ENCODE measurements around the gene SEC31A. TPM values are rescaled to one million over a fixed set of nuclear protein-coding genes. Genes with fewer than 3 reads are reported as not detected.
A peak's percentile ranks its signal among the peaks of the same experiment; 100 is the strongest.

SEC31A gene
- polyA plus RNA-seq, 1 of the 3 experiments (the other 2 are of a cell fraction) = 147 TPM

DNA sequence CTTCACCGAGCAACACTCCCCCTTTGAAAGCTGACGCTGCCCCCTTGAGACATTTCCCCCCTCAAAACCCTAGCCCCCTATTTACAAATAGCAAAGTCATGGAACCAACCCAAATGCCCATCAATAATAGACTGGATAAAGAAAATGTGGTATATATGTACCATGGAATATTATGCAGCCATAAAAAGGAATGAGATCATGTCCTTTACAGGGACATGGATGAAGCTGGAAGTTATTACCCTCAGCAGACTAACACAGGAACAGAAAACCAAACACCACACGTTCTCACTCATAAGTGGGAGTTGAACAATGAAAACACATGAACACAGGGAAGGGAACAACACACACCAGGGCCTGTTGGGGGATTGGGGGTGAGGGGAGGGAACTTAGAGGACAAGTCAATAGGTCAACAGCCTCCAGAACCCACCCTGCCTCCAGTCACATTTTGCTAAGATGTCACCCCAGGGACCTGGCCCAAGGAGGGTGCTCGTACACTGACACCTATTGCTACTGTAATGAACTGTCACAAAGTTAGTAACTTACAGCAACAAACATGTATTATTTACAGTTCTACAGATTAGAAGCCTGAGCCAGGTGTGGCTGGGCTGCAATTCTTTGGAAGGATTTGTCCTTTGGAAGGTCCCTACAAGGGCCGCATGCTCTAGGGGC lies 113.0 kb downstream of the SEC31A start:
- H3K79me2 ChIP-seq (ENCODE audit: insufficient read depth) = peaks cover 69% of the 10 kb centered on the region
- DNase-seq = no peak

DNA sequence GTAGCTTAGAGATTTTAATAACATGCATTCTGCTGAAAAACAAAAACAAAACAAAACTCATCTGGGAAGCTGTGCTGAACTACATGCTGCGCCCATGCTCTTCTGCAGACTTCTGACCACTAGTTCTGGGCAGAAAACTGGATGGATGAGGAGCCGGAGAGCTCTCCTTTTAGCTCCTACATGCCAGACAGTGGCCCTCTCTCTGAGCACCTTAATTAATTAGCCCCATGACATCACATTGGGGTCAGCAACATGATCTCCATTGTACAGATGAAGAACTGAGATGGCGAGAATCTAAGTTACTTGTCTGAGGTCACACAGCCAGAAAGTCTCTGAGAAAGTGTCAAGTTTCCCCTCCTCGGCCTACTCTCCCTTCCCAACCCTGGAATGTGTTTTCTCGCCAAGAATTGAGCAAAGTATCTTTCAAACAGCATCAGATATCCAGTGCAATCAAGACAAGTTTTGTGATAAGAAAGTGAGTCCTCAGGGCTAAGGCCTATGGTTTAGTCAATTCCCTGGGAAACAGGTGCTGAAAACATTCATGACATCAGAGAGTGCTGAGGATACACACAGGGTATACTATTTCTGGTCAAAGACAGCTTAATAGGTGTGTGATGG lies 113.9 kb downstream of the SEC31A start:
- H3K4me2 ChIP-seq = no peak overlapping the region
- H3K9me3 ChIP-seq = no peaks in the 10 kb centered on the region
- peaks cover 0 to 5% of the 10 kb centered on the region in 2 experiments for H3K36me3 ChIP-seq (replicated peaks in 1 of 2; ENCODE audit: control insufficient read depth in 1 of 2, insufficient read depth in 2 of 2, low read length in 1 of 2)
- no peak overlapping the region for H3K4me3 ChIP-seq (ENCODE audit: low read depth in 2 of 2, low read length in 1 of 2)
- H3K27ac ChIP-seq (ENCODE audit: low read depth in 2 of 2, low read length in 1 of 2) = peak overlapping the region; percentile 24 to 31; a peak in 2 of 4 replicates
- H3K9me2 ChIP-seq = no peaks in the 10 kb centered on the region
- H3F3A ChIP-seq (replicated peaks; ENCODE audit: insufficient read depth) = no peaks in the 10 kb centered on the region
- DNase-seq = no peak
- peaks cover 67% of the 10 kb centered on the region for H3K79me2 ChIP-seq (ENCODE audit: insufficient read depth)
- peaks cover 18 to 25% of the 10 kb centered on the region in 2 experiments for H3K4me1 ChIP-seq (ENCODE audit: control insufficient read depth in 1 of 2, insufficient read depth in 2 of 2, low read depth in 1 of 2, low read length in 1 of 2)
- CTCF ChIA-PET = interaction anchor here (0.5 to 1.4 kb wide), 2 partner anchors 26 to 56 kb away, joined by 3 read pairs; no protein-coding TSS in a partner anchor
- H4K20me1 ChIP-seq (ENCODE audit: insufficient read depth) = no peaks in the 10 kb centered on the region; the same call in 1 of the 2 replicates
- H2AFZ ChIP-seq (ENCODE audit: low read depth) = no peak overlapping the region
- H3K27me3 ChIP-seq (ENCODE audit: insufficient read depth) = no peaks in the 10 kb centered on the region
- 63% methylated on average over 5 of the region's 5 CpGs for WGBS (ENCODE audit: low lambda C conversion rate)
- POLR2A ChIA-PET = no interaction called here
- no peak overlapping the region for H3K9ac ChIP-seq
- no peak for TF ChIP-seq CHD2 (IDR thresholded peaks at IDR 0.05; ENCODE audit: low read length, partially characterized antibody)
- TF ChIP-seq SIN3A (IDR thresholded peaks at IDR 0.05; ENCODE audit: borderline replicate concordance, low read depth, low read length) = no peak
- TF ChIP-seq, protein P1, sequence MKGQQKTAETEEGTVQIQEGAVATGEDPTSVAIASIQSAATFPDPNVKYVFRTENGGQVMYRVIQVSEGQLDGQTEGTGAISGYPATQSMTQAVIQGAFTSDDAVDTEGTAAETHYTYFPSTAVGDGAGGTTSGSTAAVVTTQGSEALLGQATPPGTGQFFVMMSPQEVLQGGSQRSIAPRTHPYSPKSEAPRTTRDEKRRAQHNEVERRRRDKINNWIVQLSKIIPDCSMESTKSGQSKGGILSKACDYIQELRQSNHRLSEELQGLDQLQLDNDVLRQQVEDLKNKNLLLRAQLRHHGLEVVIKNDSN (IDR thresholded peaks at IDR 0.05; ENCODE audit: borderline replicate concordance, low read depth) = no peak
- TF ChIP-seq RXRA (IDR thresholded peaks at IDR 0.05; ENCODE audit: borderline replicate concordance, low read depth) = no peak
- TF ChIP-seq EZH2phosphoT487 (IDR thresholded peaks at IDR 0.05; ENCODE audit: borderline replicate concordance, low read depth) = no peak
- TF ChIP-seq RAD21 (IDR thresholded peaks at IDR 0.05; ENCODE audit: low read length) = no peak
- no peak for TF ChIP-seq YY1 (IDR thresholded peaks at IDR 0.05; ENCODE audit: low read depth)
- no peak for TF ChIP-seq POLR2AphosphoS5 (IDR thresholded peaks at IDR 0.05; ENCODE audit: low read depth, low read length)
- TF ChIP-seq, protein P2, sequence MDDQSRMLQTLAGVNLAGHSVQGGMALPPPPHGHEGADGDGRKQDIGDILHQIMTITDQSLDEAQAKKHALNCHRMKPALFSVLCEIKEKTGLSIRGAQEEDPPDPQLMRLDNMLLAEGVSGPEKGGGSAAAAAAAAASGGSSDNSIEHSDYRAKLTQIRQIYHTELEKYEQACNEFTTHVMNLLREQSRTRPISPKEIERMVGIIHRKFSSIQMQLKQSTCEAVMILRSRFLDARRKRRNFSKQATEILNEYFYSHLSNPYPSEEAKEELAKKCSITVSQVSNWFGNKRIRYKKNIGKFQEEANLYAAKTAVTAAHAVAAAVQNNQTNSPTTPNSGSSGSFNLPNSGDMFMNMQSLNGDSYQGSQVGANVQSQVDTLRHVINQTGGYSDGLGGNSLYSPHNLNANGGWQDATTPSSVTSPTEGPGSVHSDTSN (IDR thresholded peaks at IDR 0.05) = 0 out of 2 replicates have a peak, but pooled peaks have one; percentile 27
- no peak for TF ChIP-seq GATA2 (CRISPR knock-in tag; IDR thresholded peaks at IDR 0.05)
- no peak for TF ChIP-seq ELF1 (IDR thresholded peaks at IDR 0.05)
- TF ChIP-seq TCF12 (IDR thresholded peaks at IDR 0.05) = peak; percentile 42

More for the DNA sequence above, 113.0 kb downstream of the SEC31A start:
- H3K36me3 ChIP-seq (replicated peaks in 1 of 2; ENCODE audit: control insufficient read depth in 1 of 2, insufficient read depth in 2 of 2, low read length in 1 of 2) = no peaks in the 10 kb centered on the region
- H3K9me2 ChIP-seq = no peaks in the 10 kb centered on the region
- no peak overlapping the region for H3K9ac ChIP-seq
- H4K20me1 ChIP-seq (ENCODE audit: insufficient read depth) = no peaks in the 10 kb centered on the region; the same call in 1 of the 2 replicates
- H3K4me1 ChIP-seq (ENCODE audit: control insufficient read depth in 1 of 2, insufficient read depth in 2 of 2, low read depth in 1 of 2, low read length in 1 of 2) = peaks cover 18 to 25% of the 10 kb centered on the region in 2 experiments
- H3K27ac ChIP-seq (ENCODE audit: low read depth in 2 of 2, low read length in 1 of 2) = peak overlapping the region in 1 of 2 experiments; percentile 21; a peak in 1 of 4 replicates
- H3K4me2 ChIP-seq = no peak overlapping the region
- H3F3A ChIP-seq (replicated peaks; ENCODE audit: insufficient read depth) = no peaks in the 10 kb centered on the region
- 93% methylated on average over 4 of the region's 5 CpGs for WGBS (ENCODE audit: low lambda C conversion rate)
- H2AFZ ChIP-seq (ENCODE audit: low read depth) = no peak overlapping the region
- no peak for TF ChIP-seq FOXM1 (IDR thresholded peaks at IDR 0.05; ENCODE audit: low read depth)
- TF ChIP-seq TAF1 (IDR thresholded peaks at IDR 0.05; ENCODE audit: borderline replicate concordance, low read depth, low read length) = no peak
- TF ChIP-seq RCOR1 (IDR thresholded peaks at IDR 0.05; ENCODE audit: low read length) = no peak
- no peak for TF ChIP-seq YY1 (IDR thresholded peaks at IDR 0.05; ENCODE audit: low read depth)
- no peak for TF ChIP-seq TCF12 (IDR thresholded peaks at IDR 0.05)
- TF ChIP-seq GATA2 (CRISPR knock-in tag; IDR thresholded peaks at IDR 0.05) = no peak
- no peak for TF ChIP-seq FOSL2 (IDR thresholded peaks at IDR 0.05; ENCODE audit: borderline replicate concordance, low read depth)
- TF ChIP-seq NFIC (IDR thresholded peaks at IDR 0.05; ENCODE audit: borderline replicate concordance) = no peak
- no peak for TF ChIP-seq POLR2AphosphoS5 (IDR thresholded peaks at IDR 0.05; ENCODE audit: low read depth, low read length)
- no peak for TF ChIP-seq MEF2A (IDR thresholded peaks at IDR 0.05; ENCODE audit: borderline replicate concordance, low read depth)
- TF ChIP-seq, protein P1 (IDR thresholded peaks at IDR 0.05; ENCODE audit: borderline replicate concordance, low read depth) = no peak
- TF ChIP-seq, protein P3, sequence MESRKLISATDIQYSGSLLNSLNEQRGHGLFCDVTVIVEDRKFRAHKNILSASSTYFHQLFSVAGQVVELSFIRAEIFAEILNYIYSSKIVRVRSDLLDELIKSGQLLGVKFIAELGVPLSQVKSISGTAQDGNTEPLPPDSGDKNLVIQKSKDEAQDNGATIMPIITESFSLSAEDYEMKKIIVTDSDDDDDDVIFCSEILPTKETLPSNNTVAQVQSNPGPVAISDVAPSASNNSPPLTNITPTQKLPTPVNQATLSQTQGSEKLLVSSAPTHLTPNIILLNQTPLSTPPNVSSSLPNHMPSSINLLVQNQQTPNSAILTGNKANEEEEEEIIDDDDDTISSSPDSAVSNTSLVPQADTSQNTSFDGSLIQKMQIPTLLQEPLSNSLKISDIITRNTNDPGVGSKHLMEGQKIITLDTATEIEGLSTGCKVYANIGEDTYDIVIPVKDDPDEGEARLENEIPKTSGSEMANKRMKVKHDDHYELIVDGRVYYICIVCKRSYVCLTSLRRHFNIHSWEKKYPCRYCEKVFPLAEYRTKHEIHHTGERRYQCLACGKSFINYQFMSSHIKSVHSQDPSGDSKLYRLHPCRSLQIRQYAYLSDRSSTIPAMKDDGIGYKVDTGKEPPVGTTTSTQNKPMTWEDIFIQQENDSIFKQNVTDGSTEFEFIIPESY (IDR thresholded peaks at IDR 0.05; ENCODE audit: borderline replicate concordance, low read depth) = no peak
- no peak for TF ChIP-seq EZH2phosphoT487 (IDR thresholded peaks at IDR 0.05; ENCODE audit: borderline replicate concordance, low read depth)
- no peak for TF ChIP-seq TEAD4 (IDR thresholded peaks at IDR 0.05; ENCODE audit: borderline replicate concordance, insufficient read depth)
- H3K4me3 ChIP-seq (ENCODE audit: low read depth in 2 of 2, low read length in 1 of 2) = no peak overlapping the region
- POLR2A ChIA-PET = no interaction called here
- H3K27me3 ChIP-seq (ENCODE audit: insufficient read depth) = no peaks in the 10 kb centered on the region
- no peaks in the 10 kb centered on the region for H3K9me3 ChIP-seq
- CTCF ChIA-PET = interaction anchor here (1.3 to 1.4 kb wide), 2 partner anchors 56 to 57 kb away, joined by 3 to 4 read pairs; no protein-coding TSS in a partner anchor

Measured in SK-N-SH (cell line).